ENCODE data around the gene POMT1.
"Not testable (repeated sequence)": the region's sequence is repeated elsewhere in the genome, so short reads cannot be mapped to it uniquely, and the experiment has no call there.

POMT1 gene

DNA sequence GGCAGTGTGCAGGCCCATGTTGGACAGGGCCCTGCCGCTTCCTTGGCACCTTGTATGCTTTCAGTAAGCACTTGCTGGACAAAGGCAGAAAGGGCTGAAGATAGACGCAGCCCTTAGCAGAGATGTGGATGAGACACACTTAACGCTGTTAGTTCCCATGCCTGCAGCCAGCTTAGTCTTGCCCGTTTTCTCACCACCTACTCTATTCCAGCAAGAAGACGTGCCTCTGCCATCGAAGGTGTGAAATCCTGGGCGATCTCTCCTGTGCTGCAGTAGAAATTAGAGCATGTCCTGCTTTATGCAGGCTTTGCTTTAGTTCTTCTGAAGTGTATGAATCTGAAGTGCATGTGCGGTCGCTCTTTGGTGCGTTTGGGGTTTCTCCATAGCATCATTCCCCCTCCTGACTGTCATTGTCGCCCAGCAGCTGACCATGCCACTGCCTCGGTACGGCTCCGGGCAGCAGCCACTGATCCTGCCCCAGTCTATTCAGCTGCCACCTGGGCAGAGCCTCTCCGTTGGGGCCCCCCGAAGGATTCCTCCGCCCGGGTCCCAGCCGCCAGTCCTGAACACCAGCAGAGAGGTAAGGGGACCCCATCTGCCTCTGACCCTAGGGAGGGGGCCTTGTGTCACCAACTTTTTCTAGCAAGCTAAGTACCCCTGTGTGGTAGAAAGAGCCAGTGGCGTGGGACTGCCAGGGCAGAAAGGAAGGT, 11.6 kb upstream of the POMT1 start:
- intact Hi-C loops (cut with DNase I), result no loop called here
- peak in 5 of 10 donors; percentile 41 to 92 (median 62) for DNase-seq

DNA sequence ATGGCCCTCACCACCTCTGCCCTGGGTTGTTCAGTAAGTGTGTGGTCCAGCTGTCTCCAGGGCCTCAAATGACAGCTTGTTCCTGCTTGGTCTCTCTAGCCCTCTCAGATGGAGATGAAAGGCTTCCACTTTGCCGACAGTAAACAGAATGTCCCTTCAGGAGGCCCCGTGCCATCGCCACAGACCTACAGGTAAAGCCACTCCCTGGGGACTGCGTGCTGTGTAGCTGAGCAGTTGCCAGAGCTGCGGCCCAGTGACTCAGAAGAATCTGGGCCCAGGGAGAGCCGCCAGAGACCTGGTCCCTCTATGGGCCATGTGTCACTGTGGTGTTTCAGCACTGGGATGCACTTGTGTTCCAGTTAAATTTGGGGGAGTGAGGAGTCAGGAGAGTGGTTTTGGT, 10.6 kb upstream of the POMT1 start:
- intact Hi-C loops (cut with DNase I), result no loop called here
- DNase-seq, result peak in 1 of 10 donors; percentile 67

DNA sequence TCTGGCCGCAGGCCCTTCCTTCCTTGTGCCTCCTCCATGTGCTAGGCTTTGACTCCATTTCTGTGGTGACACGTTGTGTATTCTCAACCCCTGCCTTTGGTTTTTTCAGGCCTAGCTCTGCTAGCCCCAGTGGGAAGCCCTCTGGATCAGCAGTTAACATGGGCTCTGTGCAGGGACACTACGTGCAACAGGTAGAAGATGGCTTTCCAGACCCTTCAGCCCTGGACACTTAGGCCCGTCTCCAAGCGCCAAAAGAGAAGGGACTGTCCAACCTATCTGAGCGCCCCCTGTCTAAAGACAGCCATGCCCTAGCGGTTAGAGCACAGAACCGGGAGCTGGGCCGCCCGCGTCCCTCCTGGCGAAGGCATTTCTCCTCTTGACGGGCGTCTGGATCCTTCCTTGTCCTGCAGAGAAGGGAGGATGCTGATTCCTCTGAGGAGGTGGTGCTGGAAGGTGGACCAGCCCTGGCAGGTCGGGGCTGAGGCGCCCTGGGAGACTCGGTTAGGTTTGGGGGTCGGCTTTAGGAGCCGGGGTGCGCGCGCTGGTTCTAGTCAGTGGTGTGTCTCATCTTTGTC, 8.3 kb upstream of the POMT1 start:
- intact Hi-C loops (cut with DNase I), result no loop called here
- DNase-seq, result no peak

DNA sequence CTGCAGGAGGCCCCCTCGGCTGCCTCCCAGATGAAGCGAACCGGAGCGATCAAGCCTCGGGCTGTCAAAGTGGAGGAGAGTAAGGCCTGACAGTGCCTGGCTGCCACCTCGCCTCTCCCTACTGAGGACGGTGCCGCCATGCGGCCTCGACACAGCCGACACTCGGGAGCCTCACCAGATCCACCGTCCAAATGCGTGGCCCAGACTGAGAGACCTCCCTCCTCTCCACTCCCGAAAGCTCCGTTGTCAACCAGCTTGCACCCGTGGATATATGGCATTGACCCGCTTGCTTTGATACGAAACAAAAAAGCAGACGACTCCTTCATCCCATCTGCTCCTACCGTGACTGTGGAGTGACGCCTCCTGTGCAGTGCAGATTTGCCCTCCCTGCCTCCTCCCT, 6.9 kb upstream of the POMT1 start:
- intact Hi-C loops (cut with DNase I), result no loop called here
- peak in 1 of 10 donors; percentile 65 for DNase-seq

DNA sequence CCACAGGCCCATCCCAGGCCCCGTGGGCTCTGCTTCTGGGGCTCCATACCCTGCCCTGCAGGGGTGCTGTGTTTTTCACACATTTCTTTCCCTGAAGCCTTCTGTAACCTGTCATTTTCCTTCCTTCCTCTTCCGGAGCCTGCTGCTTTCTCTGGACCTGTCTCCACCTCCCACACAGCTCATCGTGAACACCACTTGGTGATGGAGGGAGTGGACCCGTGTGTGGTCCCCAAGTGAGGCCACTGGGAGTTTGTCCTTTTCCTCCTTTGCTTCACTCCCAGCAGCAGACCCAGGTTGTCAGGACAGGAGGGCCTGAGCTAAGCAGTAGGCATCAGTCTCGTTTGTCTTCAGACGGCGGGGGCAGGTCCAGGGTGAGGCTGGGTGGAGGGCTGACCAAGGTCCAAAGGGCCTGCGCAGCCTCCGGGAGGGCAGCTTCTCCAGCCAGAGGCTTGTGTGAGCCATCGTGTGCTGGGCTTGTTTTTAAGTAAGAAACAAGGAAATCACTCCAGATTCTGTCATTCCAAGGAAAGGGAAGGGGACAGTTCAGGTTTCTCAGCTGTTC, 5.8 kb upstream of the POMT1 start:
- no peak for DNase-seq
- intact Hi-C loops (cut with DNase I), result no loop called here

DNA sequence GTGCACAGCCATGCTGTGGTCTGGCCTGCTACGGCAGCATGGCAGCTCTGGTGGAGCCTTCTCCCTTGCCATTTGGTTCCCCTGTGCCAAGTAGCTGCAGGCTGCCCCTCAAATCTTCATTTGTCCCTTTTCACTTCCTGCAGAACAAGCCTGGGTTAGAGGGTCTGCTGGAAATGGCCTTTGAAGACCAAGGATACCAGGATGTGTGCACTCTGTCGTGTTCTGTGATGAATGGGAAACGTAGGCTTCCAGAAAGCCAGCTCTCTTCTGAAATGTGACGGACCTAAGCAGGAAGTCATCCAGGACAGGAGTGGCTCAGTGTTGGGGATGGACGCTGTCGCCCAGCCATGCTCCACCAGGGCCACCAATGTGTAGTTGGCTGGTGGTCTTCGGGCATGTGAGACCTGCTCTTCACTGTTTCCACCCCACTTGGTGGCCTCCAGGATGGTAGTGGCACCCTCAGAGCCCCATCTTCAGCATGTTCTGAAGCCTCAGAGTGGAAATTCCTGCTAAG, 3.4 kb upstream of the POMT1 start:
- DNase-seq, result no peak
- intact Hi-C loops (cut with DNase I), result no loop called here

DNA sequence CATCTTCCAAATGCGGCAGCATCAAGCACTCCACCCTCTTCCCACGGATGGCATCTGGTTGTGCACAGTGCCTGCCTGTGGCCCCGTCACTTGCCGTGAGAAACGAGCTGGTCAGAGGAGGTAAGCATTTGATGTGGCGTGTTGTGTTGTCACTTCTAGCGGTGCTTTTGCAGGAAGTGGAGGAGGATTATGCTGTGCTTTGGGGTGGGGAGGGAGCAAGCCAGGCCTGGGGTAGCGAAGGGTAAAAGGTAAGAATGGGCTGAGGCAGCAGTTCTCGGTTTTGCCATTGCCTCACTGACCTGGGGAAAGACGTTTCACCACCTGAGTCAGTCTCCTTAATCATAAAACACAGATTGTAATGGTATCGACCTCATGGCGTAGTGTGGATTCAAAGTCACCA, 2.3 kb upstream of the POMT1 start:
- peak in 7 of 10 donors; percentile 36 to 92 (median 66) for DNase-seq
- intact Hi-C loops (cut with DNase I), result no loop called here

DNA sequence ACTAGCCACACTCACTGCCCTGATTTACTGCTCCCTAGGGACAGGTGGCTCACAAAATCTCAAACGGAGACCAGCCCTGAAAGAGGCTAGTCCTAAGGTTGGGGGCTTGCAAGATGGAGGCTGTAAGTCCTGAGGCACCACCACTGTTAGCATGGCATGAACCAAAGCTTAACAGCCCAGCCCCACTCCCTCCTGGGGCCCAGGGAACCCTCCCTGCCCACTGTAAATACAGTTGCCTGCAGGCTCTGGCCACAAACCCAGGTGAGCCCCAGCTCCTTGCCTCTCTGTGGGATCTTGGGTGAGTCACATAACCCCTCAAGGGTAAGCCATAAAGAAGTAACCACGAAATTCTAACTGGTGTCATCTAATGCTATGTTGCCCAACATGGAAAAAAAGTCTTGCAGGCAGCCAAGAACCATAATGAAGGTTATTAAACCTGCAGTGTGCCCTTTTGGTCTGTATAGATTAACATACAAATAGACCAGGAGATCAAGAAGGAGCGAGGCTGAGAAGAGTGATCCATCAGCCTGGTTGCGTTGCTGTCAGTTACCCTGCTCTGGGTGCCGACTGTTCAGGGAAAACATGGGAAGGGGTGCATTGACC, 1.7 kb upstream of the POMT1 start:
- DNase-seq, result no peak
- intact Hi-C loops (cut with DNase I), result no loop called here

DNA sequence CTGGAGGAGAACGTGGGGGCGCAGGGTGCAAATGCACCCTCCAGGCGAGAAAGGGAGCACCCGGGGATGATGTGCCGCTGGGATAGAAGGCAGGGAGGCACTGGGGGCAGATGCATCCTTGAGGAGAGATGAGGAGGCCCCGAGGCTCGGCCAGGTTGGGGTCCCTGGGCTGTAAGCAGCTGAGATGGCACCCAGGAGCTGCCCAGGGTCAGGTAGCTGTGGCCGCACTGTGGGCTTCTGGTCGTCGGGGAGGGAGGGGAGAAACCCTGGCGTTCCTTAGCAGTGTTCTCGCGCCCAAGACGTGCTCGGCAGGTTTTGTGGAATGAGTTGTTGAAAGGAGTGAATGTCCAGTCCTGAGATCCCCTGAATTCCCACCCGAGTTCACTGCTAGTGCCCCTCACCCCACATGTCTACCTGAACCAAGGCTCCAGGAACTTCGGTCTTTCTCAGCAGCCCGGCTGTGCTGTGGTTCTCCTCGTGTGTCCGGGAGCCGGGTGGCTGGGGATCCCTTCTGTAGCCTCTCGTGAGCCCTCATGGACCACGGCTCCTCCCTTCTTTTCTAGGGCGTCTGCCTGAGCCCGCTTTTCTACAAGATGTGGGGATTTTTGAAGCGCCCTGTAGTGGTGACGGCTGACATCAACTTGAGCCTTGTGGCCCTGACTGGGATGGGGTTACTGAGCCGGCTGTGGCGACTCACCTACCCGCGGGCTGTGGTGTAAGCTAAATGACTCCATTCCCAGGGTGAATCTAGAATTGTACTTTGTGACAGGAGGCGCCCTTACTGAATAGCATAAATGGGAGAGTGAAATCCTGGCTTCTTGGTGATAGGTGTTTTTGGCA, 1.1 kb downstream of the POMT1 start:
- DNase-seq, result no peak
- intact Hi-C loops (cut with DNase I), result loop anchor here (2.0 kb wide), 1 partner anchor 27 kb away; the partner anchor contains the start of gene UCK1

DNA sequence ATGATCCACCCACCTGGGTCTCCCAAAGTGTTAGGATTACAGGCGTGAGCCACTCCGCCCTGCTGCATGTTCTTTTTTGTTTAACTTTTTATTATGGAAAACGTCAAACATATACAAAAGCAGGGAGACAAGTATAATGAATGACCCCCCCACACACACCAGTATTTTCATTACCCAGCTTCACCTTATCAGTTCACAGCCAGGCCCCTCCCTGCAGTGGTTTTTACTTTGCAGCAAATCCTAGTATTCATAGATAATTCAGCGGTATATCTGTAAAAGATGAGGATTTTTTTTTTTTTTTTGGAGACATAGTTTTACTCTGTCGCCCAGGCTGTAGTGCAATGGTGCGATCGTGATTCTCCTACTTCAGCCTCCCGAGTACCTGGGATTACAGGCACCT, 2.3 kb downstream of the POMT1 start:
- DNase-seq, result no peak
- intact Hi-C loops (cut with DNase I), result no loop called here

DNA sequence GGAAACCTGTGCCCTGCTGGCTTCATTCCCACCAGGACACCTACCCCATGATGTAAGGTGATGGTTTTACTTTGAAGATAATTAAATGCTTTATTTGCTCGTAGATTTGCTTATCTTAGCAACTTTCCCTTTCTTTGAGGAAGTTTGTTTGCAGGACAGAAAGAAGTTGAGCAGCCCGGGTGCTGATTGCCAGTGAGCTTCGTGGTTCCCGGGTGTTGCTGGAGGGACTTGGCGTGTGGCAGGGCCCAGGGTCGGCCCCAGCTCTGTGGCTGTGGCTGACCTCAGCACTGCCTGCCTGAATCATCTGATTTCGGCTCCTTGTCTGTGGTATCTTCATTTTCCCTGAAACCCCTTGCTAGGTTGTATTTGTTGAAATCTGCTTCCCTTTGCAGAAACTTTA, 8.7 kb downstream of the POMT1 start:
- intact Hi-C loops (cut with DNase I), result no loop called here

DNA sequence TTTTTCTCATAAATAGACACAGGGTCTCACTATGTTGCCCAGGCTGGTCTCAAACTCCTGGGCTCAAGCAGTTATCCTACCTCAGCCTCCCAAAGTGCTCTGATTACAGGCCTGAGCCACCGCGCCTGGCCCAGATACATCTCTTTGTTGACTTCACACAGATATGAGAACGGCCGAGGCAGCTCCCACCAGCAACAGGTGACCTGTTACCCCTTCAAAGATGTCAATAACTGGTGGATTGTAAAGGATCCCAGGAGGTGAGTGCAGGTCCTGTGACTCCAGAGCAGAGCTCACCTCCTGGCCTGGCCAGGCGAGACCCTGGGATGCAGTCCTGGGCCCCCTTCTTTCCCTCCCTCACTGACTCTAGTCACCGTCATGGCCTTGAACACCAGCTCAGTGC, 9.2 kb downstream of the POMT1 start:
- intact Hi-C loops (cut with DNase I), result no loop called here
- no peak for DNase-seq

More for the DNA sequence above, 8.7 kb downstream of the POMT1 start:
- no peak for DNase-seq

DNA sequence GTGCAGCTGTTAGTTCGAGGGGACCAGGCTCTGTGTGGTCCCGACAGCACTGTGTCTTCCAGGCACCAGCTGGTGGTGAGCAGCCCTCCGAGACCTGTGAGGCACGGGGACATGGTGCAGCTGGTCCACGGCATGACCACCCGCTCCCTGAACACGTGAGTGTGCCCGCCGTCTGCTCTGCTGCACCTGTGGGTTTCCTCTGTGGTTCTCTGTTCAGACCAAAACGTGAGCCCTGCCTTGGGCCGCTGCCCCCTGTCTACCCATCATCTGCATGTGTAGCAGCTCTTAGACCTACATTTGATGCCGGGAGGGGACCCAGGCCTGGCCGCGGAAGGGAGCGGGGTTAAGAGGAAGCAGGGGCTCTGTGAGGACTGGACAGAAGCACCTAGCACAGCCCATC, 10.5 kb downstream of the POMT1 start:
- intact Hi-C loops (cut with DNase I), result no loop called here

DNA sequence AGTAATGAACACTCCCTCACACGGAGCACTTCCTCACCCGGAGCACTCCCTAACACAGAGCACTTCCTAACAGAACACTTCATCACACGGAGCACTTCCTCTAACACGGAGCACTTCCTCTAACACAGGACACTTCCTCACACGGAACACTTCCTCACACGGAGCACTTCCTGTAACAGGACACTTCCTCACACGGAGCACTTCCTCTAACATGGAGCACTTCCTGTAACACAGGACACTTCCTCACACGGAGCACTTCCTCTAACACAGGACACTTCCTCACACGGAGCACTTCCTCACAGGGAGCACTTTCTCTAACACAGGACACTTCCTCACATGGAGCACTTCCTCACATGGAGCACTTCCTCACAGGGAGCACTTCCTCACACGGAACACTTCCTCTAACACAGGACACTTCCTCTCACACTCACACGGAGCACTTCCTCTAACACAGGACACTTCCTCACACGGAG, 12.9 kb downstream of the POMT1 start:
- intact Hi-C loops (cut with DNase I); DNase-seq: not testable (repeated sequence)

More for the DNA sequence above, 10.5 kb downstream of the POMT1 start:
- DNase-seq, result no peak

DNA sequence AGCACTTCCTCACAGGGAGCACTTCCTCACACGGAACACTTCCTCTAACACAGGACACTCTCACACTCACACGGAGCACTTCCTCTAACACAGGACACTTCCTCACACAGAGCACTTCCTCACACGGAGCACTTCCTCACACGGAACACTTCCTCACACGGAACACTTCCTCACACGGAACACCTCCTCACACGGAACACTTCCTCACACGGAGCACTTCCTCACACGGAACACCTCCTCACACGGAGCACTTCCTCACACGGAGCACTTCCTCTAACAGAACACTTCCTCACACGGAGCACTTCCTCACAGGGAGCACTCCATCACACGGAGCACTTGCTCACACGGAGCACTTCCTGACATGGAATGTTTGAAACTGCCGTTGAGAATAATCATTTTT, 13.4 kb downstream of the POMT1 start:
- no peak for DNase-seq
- intact Hi-C loops (cut with DNase I), result no loop called here

DNA sequence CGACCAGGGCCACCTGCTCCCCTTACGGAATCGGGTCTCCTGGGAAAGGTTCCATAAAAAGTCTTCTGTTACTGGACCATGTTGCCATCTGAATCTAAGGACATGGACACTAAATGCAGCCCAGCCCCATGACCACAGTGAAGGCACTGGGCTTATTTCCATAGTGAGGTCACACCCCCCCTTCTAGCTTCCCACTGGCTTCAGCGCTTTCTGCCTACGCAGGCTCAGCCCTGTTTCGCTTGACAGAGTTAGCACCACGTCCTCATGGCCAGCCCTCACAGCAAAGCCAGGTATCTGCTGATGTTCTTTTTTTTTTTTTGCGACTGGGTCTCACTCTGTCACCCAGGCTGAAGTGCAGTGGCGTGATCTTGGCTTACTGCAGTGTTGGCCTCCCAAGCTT, 14.2 kb downstream of the POMT1 start:
- no peak for DNase-seq
- intact Hi-C loops (cut with DNase I), result no loop called here

DNA sequence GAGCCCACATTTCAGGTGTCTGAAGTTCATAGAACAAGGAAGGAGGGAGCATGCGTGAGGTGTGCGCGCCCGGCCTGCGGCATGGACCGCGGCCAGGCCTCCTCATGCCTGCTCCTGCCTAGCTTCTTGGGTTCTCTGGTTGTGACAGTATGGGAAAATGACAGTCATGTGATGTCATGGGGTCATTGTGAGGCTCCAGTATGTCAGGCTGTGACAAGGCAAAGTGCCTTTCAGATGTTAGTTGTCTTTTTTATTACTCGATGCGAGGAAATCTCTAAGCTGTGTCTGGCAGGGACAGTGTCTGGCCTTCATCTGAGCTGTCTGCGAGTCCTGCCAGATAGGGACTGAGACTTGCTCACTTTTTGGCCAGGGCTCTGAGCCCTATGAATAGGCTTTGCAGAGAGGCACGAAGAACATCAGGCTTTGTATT, 15.1 kb downstream of the POMT1 start:
- intact Hi-C loops (cut with DNase I), result no loop called here
- peak in 3 of 10 donors; percentile 15 to 45 (median 28) for DNase-seq

DNA sequence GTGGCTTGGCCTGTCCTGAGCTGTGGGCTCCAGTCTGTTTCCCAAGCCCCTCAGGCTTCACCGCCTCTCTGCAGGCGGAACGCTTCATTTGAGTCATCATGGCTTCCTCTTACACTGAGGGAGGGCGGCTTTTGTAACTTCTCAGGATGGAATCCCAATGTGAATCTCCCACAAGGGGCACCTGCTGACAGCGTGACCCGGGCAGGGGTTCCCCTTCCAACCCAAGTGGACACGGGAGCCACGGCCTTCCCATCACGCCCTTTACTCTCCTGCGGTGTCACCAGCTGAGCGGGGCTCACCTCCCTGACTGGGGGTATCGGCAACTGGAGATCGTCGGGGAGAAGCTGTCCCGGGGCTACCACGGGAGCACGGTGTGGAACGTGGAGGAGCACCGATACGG, 15.8 kb downstream of the POMT1 start:
- intact Hi-C loops (cut with DNase I), result no loop called here
- no peak for DNase-seq

DNA sequence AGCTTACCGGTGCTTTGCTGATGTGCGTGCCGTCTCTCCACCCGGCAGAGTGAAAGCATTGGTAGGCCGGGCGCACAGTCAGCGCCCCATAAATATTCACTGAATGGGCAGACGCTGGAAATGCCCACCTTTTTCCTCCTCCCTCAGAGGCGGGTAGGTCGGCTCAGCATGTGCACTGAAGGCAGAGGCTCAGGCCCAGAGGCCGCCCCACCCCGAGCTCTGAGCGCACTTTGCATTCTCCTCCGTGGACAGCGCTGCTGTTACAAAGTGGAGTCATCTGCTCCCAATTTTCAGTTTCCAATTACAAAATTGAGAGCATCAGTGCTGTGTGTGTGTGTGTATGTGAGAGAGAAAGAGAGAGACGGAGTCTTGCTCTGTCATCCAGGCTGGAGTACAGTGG, 17.8 kb downstream of the POMT1 start:
- intact Hi-C loops (cut with DNase I), result no loop called here
- no peak for DNase-seq

DNA sequence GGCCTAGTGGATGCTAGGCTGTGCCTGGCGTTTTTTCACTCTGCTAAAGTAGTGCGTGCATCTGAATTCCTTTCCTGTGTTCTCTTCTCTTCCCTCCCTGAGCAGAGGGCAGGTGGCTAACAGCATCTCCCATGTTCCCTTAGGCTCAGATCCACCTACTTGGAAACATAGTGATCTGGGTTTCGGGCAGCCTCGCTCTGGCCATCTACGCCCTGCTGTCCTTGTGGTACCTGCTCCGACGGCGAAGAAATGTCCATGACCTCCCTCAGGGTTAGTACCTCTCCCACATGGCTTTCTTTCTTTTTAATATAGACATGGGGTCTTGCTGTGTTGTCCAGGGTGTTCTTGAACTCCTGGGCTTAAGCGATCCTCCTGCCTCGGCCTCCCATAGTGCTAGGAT, 18.5 kb downstream of the POMT1 start:
- intact Hi-C loops (cut with DNase I), result no loop called here

More for the DNA sequence above, 18.5 kb downstream of the POMT1 start:
- DNase-seq, result no peak
